Natural killer cell treated with Interleukin-12 subunit alpha and Interleukin-12 subunit beta and Interleukin-15 and Interleukin-18, amount 100 ng/mL, for 72 hours (primary cell): ENCODE data around the gene CHAT. TPM values are rescaled to one million over a fixed set of nuclear protein-coding genes. Genes with fewer than 3 reads are reported as not detected.
"Not testable (repeated sequence)": the region's sequence is repeated elsewhere in the genome, so short reads cannot be mapped to it uniquely, and the experiment has no call there.

ENCODE experiments used
- ATAC-seq, 2 donors: fragments of 150-1000 bp; cut with Tn5 transposase in 1 of 2; sonication (Bioruptor Pico), chemical (Tn5 transposase) in 1 of 2; 2 replicates each; pipeline ENCODE4 v1.10.0; 2021
- DNase-seq: peaks from one replicate; pipeline ENCODE4 v3.0.0; 2022; ENCODE audit warnings: low spot score
- H3K27ac Mint-ChIP-seq, 2 donors: 1 replicate in 1 of 2; 2 replicates in 1 of 2; pipeline ENCODE4 v1.8.0; 2022; ENCODE audit warnings: mixed read lengths in 2 of 2, mild to moderate bottlenecking in 1 of 2, moderate library complexity in 1 of 2
- H3K27me3 Mint-ChIP-seq, 2 donors: 1 replicate in 1 of 2; 2 replicates in 1 of 2; pipeline ENCODE4 v1.8.0; 2022; ENCODE audit warnings: mixed read lengths in 2 of 2
- H3K36me3 Mint-ChIP-seq: one replicate; pipeline ENCODE4 v1.8.0; 2022; ENCODE audit warnings: mixed read lengths
- H3K4me1 Mint-ChIP-seq, 2 donors: 1 replicate in 1 of 2; 2 replicates in 1 of 2; pipeline ENCODE4 v1.8.0; 2022; ENCODE audit warnings: low read depth in 2 of 2, mixed read lengths in 2 of 2, mild to moderate bottlenecking in 1 of 2
- H3K4me3 Mint-ChIP-seq: one replicate; pipeline ENCODE4 v1.8.0; 2022; ENCODE audit warnings: mixed read lengths
- H3K9me3 Mint-ChIP-seq: 2 replicates; pipeline ENCODE4 v1.8.0; 2022; ENCODE audit warnings: mixed read lengths
- total RNA-seq, 2 donors: library from RNA; stranded (reverse); gene quantifications; one replicate each; pipeline ENCODE4 v1.2.3, GENCODE V29; 2022

The CHAT gene
- total RNA-seq, 2 donors from 2014 or later, result not detected

DNA sequence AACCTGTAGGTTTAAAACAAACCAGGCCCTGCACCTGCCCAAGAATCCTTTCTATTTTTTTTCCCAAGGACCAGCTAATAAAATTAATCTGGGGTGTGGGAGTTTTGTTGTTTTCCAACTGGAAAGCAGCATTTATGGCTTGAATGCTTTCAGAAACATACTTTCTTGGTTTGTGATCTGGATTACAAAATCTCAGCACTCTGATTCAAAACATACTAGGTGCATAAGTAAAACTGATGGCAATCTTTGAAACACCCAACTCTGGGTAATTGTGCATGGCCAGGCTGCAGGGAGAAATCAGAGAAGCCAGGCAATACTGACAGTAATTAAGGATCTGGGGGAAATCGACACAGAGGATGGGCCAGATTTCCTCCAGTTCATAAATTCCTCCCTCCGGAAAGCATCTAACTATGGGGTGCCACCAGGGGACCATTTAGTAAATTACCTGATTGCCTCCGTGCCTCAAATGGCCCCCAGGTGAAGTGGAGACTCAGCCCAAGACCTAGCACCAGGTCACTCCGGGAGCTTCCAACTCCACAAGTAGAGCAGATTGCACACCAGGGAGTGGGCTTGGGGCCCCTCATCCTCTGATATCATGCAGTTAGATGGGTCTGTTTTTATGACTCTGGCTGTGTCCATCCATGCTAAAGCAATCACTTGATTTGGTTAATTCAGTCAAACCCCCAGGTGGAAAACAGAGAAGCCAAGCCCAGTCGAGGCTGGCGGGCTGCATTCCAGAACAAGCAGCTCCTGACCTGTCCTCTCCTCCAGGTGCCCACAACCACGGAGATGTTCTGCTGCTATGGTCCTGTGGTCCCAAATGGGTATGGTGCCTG, 50.4 kb downstream of the CHAT start:
- Mint-ChIP-seq H3K27ac (no peak overlapping the region), H3K4me1 (no peaks in the 10 kb centered on the region), H3K9me3 (peaks cover 9% of the 10 kb centered on the region), H3K27me3 (peaks cover 12% of the 10 kb centered on the region in 2 donors), H3K36me3 (peaks cover 1% of the 10 kb centered on the region), H3K4me3 (no peak overlapping the region)
- DNase-seq (no peak), ATAC-seq (no peak)

DNA sequence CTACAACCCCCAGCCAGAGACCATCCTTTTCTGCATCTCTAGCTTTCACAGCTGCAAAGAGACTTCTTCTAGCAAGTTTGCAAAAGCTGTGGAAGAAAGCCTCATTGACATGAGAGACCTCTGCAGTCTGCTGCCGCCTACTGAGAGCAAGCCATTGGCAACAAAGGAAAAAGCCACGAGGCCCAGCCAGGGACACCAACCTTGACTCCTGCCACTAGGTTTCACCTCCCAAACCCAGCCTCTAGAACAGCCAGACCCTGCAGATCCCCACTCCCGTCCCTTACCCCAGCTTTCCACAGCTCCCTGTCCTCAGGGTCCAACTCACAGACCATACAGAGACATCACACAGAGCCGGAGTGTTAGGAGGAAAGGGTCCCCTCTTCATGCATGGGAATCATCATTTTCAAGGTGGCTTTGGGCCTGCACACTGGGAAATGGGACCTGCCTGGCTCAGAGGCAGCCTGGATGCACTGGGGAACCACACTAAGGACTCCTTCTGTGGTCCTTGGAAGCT, 51.1 kb downstream of the CHAT start:
- ATAC-seq (peak in 1 of 2 donors; percentile 21), DNase-seq (no peak)
- Mint-ChIP-seq H3K36me3 (no peaks in the 10 kb centered on the region), H3K27me3 (peaks cover 8 to 12% of the 10 kb centered on the region in 2 donors), H3K27ac (no peak overlapping the region), H3K4me3 (no peak overlapping the region), H3K4me1 (no peaks in the 10 kb centered on the region), H3K9me3 (peaks cover 6% of the 10 kb centered on the region)

DNA sequence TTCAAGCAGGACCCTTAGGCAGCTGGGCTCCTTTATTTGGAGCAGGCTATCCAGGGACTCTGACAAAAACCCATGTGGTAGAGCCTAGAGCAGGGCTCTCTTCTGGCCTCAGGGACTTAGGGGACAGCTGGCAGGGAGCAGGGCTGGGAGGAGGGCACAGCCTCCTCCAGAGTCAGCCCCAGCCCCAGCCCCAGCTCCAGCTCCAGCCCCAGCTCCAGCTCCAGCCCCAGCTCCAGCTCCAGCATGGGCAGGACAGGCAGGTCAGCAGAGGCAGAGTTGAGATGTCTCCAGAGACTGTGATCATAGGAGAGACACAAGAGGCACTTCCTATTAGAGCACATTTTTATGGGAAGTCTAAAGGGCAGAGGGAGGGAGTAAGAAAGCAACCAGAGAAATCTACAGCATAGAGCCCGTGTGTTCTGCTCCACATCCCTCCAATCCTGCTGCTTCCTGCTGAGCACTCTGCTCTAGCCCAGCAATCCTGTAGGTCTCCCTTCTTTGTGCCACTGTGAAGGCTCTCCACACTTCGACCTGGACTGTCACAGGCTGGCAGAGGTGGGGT, 52.3 kb downstream of the CHAT start:
- Mint-ChIP-seq H3K9me3 (peaks cover under 1% of the 10 kb centered on the region), H3K4me3 (no peak overlapping the region), H3K27ac (no peak overlapping the region), H3K36me3 (no peaks in the 10 kb centered on the region), H3K27me3 (peaks cover 8 to 15% of the 10 kb centered on the region in 2 donors), H3K4me1 (no peaks in the 10 kb centered on the region)
- DNase-seq (no peak), ATAC-seq (no peak)

DNA sequence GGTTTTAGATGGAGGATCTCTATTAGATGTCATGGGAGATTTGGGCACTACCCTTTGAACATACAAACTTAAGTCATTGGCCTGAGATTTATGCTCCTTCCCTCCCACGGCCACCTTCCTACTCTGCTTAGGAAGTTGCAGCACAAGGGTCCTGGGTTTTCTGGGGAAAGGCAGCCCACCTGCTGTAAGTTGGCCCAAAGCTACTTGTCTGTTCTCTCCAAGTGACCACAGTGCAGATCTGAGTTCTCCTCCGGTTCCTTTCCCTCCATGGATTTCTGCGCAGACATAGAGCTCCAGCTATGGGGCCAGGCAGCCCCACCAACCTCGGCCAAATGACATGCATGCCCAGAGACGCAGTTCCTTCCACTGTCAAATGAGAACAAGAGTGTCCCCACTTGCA, 52.8 kb downstream of the CHAT start:
- no peaks in the 10 kb centered on the region for H3K36me3 Mint-ChIP-seq
- no peaks in the 10 kb centered on the region for H3K9me3 Mint-ChIP-seq
- DNase-seq (no peak), ATAC-seq (no peak)
- no peak overlapping the region for H3K4me3 Mint-ChIP-seq
- peaks cover 12 to 16% of the 10 kb centered on the region in 2 donors for H3K27me3 Mint-ChIP-seq
- H3K27ac Mint-ChIP-seq, result no peak overlapping the region
- H3K4me1 Mint-ChIP-seq, result no peaks in the 10 kb centered on the region

DNA sequence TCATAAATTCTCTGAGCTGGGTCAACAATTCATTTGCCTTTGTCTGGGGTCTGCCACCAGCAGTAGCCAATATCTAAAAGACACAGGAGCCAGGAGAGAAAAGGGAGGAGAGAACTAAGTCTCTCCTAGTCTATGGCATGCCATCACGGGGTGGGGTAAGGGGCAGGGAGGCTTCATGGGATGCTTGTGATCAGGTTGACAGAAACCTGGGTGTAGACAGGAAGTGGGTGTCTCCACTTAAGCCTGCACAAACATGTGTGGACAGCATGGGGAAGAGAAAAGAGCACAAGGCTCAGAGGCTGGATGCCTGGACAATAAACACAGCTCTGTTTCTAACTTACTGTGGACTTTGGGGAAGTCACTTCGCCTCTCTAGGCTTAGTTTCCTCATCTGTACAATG, 54.2 kb downstream of the CHAT start:
- no peak for DNase-seq
- Mint-ChIP-seq H3K27ac (no peak overlapping the region), H3K27me3 (peaks cover 23 to 25% of the 10 kb centered on the region in 2 donors), H3K9me3 (no peaks in the 10 kb centered on the region), H3K4me1 (no peaks in the 10 kb centered on the region), H3K36me3 (no peaks in the 10 kb centered on the region), H3K4me3 (no peak overlapping the region)
- ATAC-seq, result no peak

DNA sequence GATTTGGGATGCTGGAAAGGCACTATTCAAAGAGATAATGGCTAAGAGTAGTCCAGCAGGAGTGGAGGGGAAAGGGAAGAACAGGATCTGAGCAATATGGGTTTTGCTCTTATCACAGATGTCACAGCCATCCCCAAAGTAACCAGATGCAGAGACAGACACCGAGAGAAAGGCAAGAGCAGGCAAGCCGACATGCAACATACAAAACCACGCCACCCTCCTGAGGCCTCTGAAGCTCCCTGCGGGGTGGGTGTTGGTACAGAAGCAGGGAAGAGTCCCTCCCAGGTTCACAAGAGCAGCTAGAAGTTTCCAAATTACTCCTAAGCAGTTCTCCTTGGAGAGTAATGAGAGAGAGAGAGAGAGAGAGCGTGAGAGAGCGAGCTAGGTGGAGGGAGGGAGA, 54.8 kb downstream of the CHAT start:
- Mint-ChIP-seq H3K4me1 (no peaks in the 10 kb centered on the region), H3K27ac (no peak overlapping the region), H3K4me3 (no peak overlapping the region), H3K36me3 (no peaks in the 10 kb centered on the region), H3K9me3 (peaks cover 2% of the 10 kb centered on the region), H3K27me3 (peaks cover 30 to 32% of the 10 kb centered on the region in 2 donors)
- DNase-seq, result no peak
- ATAC-seq, result no peak

DNA sequence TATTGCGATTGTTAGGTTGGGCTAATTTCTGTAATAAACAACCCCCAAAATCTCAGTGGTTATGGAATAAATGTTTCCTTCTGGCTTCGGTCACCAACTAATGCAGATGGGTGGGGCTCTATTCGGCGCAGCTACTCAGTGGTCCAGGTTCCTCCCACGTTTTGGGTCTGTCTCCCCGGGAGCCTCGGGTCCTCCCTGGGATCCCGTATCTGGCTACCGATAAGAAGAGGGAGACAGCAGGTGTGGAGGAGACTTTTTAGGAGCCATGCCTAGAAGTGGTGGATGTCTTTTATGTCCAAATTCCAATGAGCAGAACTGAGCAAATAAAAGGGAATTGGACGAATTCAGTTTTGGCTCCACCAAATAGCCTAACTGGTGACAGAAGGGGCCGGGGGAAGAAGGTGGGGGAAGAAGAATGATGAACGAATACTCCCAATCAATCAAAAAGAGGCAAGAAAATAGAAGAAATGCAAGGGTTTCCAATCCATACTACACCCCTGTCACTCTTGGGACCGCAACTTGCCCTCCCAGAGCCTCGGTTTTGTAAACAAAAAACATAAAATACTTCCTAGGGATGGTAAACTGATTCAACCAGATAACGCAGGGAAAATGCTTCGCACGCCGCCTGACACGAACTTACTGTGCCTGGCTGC, 65.1 kb downstream of the CHAT start:
- H3K27ac Mint-ChIP-seq, result no peak overlapping the region
- no peak overlapping the region for H3K4me3 Mint-ChIP-seq
- ATAC-seq (no peak), DNase-seq (no peak)
- H3K9me3 Mint-ChIP-seq, result no peaks in the 10 kb centered on the region
- peaks cover 34 to 55% of the 10 kb centered on the region in 2 donors for H3K27me3 Mint-ChIP-seq
- H3K4me1 Mint-ChIP-seq, result peaks cover 0 to 4% of the 10 kb centered on the region in 2 donors
- peaks cover 17% of the 10 kb centered on the region for H3K36me3 Mint-ChIP-seq

DNA sequence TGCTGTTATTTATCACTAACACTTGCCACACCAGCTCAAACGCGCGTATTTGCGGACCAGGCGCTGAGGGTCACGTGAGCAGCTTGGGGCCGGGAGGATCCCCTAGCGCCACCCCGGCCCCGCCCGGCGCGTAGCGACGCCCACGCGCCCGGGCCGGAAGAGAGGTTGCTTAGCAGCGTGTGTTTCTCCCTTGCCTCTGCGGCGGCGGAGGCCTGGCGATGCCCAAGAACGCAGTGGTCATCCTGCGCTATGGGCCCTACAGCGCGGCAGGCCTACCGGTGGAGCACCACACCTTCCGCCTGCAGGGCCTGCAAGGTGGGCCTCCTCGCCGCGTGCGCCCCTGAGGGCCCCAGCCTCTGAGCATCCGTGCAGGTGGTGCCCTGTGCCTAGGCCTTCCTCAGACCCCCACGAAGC, 65.7 kb downstream of the CHAT start, which contains the start of gene C10orf53:
C10orf53 (plus strand) TSS at position 172 of the 414 bp plus-strand sequence; CDS start at position 219, 47 bp downstream.
- no peaks in the 10 kb centered on the region for H3K9me3 Mint-ChIP-seq
- ATAC-seq, result peak; percentile 70 to 81
- H3K27me3 Mint-ChIP-seq, result peaks cover 30 to 54% of the 10 kb centered on the region in 2 donors

DNA sequence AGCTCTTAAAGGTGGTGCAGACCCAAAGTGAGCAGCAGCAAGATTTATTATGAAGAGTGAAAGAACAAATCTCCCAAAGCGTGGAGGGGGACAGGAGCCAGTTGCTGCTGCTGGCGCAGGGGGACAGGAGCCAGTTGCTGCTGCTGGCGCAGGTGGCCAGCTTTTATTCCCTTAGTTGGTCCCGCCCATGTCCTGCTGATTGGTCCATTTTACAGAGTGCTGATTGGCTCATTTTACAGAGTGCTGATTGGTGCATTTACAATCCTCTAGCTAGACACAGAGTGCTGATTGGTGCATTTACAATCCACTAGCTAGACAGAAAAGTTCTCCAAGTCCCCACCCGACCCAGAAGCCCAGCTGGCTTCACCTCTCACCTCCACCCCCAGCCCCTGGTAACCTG, 68.6 kb downstream of the CHAT start:
- H3K27ac Mint-ChIP-seq, ATAC-seq, DNase-seq, H3K4me3 Mint-ChIP-seq, H3K9me3 Mint-ChIP-seq, H3K4me1 Mint-ChIP-seq: not testable (repeated sequence)
- H3K27me3 Mint-ChIP-seq, result peaks cover 25 to 41% of the 10 kb centered on the region in 2 donors
- peaks cover 16% of the 10 kb centered on the region for H3K36me3 Mint-ChIP-seq

More for the DNA sequence above, 65.7 kb downstream of the CHAT start, which contains the start of gene C10orf53:
- no peak within 1 kb of the TSS for H3K4me3 Mint-ChIP-seq
- no peak within 1 kb of the TSS for H3K27ac Mint-ChIP-seq
- peaks cover 17% of the 10 kb centered on the region for H3K36me3 Mint-ChIP-seq
- DNase-seq, result no peak
- H3K4me1 Mint-ChIP-seq, result peaks cover 0 to 4% of the 10 kb centered on the region in 2 donors

DNA sequence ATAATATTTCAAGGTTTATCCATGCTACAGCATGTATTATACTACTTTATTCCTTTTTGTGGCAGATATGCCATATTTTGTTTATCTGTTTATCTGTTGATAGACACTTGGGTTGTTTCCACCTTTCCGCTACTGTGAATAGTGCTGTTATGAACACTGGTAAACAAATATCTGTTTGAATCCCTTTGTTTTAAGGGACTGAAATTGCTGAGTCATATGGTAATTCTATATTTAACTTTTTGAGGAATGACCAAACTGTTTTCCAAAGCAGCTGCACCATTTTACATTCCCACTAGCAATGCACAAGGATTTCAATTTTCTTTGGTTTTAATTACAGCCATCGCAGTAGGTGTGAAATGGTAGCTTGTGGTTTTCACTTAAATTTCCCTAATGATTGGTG, 69.0 kb downstream of the CHAT start:
- Mint-ChIP-seq H3K4me1 (peaks cover 0 to 4% of the 10 kb centered on the region in 2 donors), H3K4me3 (no peak overlapping the region), H3K27ac (no peak overlapping the region), H3K36me3 (peaks cover 12% of the 10 kb centered on the region), H3K27me3 (peaks cover 27 to 41% of the 10 kb centered on the region in 2 donors), H3K9me3 (peaks cover 4% of the 10 kb centered on the region)
- DNase-seq (no peak), ATAC-seq (no peak)

DNA sequence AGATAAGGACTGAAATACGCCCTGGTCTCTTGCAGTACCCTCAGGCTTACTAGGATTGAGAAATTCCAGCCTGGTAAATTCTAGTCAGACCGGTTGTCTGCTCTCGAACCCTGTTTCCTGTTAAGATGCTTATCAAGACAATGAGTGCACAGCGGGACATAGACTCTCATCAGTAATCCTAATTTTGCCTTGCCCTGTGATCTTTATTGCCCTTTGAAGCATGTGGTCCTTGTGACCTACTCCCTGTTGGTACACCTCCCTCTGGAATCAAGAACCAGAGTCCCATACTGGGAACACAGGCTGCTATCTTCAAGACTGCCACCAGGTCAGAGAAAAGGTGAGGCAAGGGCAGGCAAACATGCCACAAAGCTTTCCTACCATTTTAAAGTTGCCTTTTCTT, 72.8 kb downstream of the CHAT start:
- Mint-ChIP-seq H3K36me3 (no peaks in the 10 kb centered on the region), H3K27me3 (peaks cover 40 to 54% of the 10 kb centered on the region in 2 donors)

DNA sequence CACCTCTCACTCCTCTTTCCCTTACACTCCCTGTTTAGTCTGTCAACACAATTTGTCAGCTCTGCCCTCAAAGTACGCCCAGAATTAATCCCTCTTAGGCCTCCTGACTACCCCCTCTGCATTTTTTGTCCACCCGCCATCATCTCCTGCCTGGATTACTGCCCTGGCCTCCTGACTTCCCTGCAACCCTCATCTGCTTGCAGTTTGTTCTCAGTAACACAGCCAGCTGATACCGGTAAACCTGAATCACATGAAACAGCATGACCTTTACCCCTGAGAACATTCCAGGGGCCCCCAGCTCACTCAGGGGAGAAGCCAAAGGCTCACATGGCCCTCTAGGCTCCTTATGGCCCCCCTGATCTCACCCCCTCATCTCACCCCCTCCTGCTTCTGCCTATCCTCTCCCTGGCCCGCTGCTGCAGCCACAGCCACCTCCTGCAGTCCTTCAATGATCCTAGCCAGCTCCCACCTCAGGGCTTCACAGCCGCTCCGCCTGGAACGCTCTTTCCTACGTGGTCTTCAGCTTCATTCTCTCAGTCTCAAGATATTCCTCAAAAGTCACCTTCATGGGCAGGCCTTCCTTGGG, 74.5 kb downstream of the CHAT start:
- H3K27ac Mint-ChIP-seq, result no peak overlapping the region
- H3K9me3 Mint-ChIP-seq, result peaks cover 4% of the 10 kb centered on the region
- DNase-seq (no peak), ATAC-seq (no peak)
- no peak overlapping the region for H3K4me3 Mint-ChIP-seq
- H3K27me3 Mint-ChIP-seq, result peaks cover 40 to 71% of the 10 kb centered on the region in 2 donors
- no peaks in the 10 kb centered on the region for H3K36me3 Mint-ChIP-seq
- H3K4me1 Mint-ChIP-seq, result no peaks in the 10 kb centered on the region

More for the DNA sequence above, 72.8 kb downstream of the CHAT start:
- peaks cover 4% of the 10 kb centered on the region for H3K9me3 Mint-ChIP-seq
- no peak for DNase-seq
- H3K27ac Mint-ChIP-seq, result no peak overlapping the region
- no peak for ATAC-seq
- no peak overlapping the region for H3K4me3 Mint-ChIP-seq
- no peaks in the 10 kb centered on the region for H3K4me1 Mint-ChIP-seq

DNA sequence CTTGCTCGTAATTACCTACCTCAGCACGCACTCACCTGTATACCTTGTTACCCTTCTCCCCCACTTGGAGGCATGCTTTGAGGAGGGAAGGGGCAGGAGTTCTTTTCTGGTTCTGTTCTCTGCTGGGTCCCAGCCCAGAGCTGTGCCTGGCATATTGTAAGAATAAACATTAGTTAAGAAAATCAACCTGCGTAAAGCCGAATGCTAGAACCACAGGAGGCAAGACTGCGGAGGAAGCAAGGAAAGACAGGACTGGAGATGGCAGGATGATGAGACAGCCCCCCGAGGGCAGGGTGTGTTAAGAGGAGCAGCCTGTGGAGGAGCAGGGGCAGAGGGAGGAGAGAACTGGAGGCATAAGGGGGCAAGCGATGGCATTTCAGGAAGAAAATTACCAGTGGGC, 75.1 kb downstream of the CHAT start:
- Mint-ChIP-seq H3K4me3 (no peak overlapping the region), H3K27me3 (peaks cover 45 to 77% of the 10 kb centered on the region in 2 donors), H3K27ac (no peak overlapping the region), H3K9me3 (peaks cover 4% of the 10 kb centered on the region), H3K4me1 (no peaks in the 10 kb centered on the region), H3K36me3 (no peaks in the 10 kb centered on the region)
- DNase-seq (no peak), ATAC-seq (no peak)
